Skin of body (tissue), 2 donors: ENCODE results near the gene RHCG. TPM values are rescaled to one million over a fixed set of nuclear protein-coding genes. Genes with fewer than 3 reads are reported as not detected.

Source experiments
- DNase-seq: peaks from one replicate; lab custom pipeline; 2025; lab: John Stamatoyannopoulos, UW
- total RNA-seq: library from RNA; depleted of rRNA; stranded (reverse); fragments of >200 nt; gene quantifications from one replicate; pipeline ENCODE4 v1.2.3, GENCODE V29; 2014

RHCG gene
- total RNA-seq = 13.3 TPM

DNA sequence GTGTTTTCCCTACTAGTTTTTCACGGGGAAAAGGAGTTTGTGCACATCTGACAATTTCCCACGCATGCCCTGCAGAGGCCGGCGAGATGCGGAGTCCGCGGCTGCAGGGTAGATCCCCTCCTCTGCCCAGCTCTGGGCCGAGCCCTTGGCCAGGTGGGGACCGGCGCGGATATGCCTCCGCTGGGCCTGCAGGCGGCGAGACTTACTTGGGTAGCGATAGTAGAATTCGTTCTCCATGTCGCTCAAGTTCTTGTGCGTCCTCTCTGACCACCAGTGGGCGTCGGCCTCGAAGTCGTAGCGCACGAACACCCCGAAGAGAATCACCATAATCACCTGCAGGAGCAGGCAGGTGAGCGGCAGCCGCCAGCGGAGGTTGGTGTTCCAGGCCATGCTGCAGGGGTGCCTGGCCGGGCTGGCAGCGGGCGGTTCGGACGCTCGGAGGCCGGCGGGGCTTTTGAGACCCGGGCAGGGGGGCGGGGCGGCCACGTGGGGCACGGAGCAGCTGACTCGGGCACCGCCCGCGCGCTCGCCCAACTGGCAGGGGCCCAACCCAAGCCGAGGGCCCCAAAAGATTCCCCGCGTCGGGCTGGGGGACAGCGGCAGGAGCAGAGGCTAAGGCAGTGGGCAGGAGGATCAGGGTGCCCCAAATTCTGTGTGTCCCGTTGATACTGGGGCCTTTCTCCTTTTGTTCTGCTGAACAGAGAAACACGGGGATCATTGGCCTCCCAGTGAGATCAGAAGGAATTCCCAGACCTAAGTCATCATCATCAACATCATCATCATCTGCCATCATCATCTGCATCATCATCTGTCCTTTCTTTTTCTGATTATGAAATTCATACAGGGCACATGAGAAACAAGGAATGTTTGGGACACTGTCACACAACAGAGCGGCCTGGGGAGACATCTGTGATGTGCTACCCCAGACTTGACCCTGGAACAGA, at the start of gene RHCG:
TSS of gene RHCG (minus strand) at position 429 of the 944 bp plus-strand sequence. CDS start at position 390, 39 bp downstream.
- no peak for DNase-seq

DNA sequence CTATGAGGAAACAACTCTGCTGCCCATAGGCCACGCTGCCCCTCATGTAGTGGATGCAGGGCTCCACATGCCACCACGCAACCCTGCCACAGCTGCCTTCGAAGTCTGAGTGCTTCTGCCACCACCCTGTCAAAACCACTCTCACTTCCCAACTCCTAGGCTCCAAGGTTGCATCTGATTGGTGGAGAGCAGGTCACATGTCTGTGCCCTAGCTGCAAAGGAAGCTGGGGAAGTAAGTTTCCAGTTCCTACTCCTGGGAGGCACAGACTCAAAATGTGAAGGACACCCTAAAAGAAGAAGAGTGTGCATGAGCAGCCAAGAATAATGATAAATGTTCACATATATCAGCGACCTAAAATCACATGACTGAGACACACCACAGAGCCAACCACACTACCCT, 47.0 kb upstream of the RHCG start:
- no peak for DNase-seq

DNA sequence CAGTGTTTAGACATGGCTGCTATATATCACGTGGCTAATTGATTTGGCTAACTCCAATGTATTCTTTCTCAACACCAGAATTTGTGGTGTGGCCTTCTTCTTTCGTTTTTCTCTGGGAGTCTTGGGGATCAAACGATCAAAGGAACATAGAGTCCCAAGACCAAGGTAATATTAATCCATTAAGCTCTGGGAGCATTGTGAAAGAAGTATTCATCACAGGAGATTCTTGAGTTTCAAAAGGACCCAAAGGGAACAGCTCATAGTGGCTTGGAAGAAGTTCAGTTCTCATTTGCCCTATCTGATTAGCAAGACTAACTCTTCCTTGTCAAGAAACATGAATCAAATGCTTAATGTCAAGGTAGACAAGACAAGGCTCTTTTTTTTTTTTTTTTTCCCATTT, 46.0 kb upstream of the RHCG start:
- no peak for DNase-seq

GRCh38 chr15:89539027-89539426, 42.6 kb upstream of the RHCG start:
- DNase-seq = no peak

DNA sequence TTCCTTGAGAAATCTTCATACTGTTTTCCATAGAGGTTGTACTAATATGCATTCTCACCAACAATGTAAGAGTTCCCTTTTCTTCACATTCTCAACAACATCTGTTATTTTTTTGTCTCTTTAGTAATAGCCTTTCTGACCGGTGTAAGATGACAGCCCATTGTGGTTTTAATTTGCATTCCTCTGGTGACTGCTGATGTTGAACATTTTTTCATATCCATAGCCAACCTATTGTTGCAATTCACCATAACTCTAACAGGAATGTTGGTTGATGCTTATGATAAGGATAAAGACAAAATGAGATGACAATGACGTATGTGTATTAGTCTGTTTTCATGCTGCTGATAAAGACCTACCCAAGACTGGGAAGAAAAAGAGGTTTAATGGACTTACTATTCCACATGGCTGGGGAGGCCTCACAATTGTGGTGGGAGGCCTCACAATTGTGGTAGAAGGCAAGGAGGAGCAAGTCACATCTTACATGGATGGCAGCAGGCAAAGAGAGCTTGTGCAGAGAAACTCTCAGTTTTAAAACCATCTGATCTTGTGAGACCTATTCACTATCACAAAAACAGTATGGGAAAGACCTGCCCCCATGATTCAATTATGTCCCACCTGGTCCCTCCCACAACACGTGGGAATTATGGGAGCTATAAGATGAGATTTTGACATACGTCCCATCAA, 37.6 kb upstream of the RHCG start:
- DNase-seq = no peak

- DNase-seq = no peak
These were observed 35.6 kb upstream of the RHCG start for GRCh38 chr15:89531796-89532537.

DNA sequence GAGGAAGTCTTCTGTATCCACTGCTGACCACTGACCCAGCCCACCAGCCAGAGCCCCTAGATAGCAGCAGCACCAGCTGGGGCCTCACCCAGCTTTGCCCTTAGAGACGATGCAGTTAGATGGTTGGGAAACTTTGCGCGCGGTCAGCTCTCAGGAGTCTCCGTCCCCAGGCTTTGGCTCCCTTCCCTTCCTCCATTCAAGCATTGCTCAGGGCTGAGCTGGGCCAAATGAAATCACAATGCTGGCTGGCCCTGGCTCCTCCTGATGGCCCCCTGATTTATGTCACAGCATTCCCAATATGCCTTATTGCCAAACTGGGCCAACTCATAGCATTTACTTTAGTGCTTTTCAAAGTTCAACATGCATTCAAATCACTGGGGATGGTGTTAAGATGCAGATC, 34.6 kb upstream of the RHCG start:
- no peak for DNase-seq

- no peak for DNase-seq
These were observed 32.5 kb upstream of the RHCG start for GRCh38 chr15:89528757-89529352.

DNA sequence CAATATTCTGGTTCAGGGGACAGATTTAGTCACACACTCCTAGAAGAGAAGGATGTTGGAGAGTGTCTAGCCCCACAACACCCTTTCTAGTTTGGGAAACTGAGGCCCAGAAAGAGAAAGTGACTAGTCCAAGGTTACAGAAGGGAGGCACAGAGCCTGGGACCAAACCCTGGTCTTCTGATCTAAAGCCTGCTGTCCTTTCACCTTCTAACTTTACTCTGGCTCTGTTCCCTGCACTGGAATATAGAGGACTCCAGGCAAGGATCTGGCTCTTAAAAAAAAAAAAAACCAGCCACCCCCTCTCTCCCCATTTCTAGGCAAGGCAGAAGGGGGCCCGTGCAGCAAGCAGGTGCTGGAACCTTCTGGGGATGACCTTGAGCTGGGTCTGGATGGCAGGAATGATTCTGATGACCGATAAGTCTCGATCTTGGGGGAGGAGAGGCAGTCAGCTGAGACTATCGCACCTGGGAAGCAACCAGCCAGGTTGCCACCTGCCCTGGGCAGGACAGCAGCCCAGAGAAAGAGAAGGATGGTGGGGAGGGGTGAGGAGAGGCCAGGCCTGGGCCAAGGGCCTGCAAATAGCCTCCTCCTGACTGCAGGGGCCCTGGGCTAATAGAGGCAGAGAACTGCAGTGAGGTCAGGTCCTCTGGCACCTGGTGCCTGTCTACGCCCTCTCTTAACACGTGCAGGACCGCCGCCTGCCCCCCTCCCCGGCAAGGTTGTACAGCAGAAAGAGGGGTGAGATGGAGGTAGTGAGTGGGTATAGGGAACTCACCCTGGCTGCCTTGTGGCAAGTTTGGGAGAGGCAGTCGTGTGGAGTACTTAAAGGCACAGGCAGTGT, 30.4 kb upstream of the RHCG start:
- no peak for DNase-seq

DNA sequence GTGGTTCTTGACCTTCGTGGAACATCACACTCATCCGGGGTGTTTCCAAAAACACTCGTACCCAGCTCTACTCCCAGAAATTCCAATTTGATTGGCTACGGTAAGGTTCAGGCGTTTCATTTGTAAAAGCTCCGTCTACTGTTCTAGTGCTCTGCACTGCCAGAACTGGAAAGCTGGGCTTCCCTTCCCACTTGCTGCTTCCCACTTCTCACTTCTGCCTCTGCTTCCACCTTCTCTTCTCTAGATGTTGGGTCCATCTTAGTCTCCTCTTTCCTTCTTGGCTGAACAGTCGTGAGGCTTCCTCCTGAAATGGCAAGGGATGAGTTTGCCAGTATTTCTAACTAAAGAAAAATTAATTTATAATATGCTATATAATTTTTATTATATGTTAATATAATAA, 29.8 kb upstream of the RHCG start:
- DNase-seq = no peak

DNA sequence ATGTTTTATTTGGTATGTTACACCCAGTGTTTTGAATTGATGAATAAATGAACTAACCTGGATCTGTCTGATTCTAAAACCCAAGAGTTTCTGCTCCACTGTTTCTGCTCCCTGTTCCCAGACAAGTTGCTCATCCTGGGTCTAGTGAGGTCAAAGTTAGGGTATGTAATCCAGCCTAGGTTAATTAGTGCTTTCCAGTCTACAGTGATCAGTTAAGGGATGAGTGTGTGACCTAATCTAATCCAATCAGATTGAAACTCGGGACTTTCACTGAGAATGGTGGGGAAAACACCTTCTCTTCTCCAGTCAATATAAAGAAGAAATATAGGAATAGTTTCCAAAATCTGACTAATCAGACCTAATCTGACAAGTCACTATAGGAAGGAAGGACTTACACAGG, 27.8 kb upstream of the RHCG start:
- DNase-seq = no peak

DNA sequence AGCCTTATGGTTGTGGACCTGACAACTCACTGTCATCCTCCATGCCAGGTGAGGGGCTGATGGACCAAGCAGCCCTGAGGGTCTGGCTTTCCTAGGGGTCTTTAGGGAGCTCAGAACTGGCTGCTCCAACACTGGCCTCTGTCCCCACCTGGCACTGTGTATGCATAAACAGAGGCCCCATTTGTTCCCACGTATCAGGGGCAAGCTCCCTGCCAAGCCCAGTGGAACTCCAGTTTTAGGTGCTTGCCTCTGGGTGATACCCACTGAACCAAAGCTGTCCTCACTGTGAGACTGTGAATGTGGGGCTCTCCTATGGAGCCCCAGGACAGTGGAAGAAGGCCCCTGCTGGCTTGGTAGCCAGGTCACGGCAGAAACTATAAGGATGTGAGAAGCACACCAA, 26.7 kb upstream of the RHCG start:
- DNase-seq = no peak

DNA sequence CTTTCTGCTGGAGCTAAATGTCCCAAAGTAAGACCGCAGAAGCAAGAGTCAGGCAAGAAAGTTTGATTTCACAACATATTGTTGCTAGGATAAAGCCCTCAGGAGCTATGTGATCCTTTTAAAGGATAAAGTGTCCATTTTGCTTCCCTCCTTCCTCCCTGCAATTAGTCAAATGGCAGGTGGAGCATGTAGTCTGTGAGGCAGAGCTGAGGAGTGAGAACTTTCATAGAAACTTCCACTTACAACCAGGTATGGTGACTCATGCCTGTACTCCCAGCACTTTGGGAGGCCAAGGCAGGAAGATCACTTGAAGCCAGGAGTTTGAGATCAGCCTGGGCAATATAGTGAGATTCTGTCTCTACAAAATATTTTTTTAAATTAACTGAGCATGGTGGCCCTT, 25.2 kb upstream of the RHCG start:
- no peak for DNase-seq

DNA sequence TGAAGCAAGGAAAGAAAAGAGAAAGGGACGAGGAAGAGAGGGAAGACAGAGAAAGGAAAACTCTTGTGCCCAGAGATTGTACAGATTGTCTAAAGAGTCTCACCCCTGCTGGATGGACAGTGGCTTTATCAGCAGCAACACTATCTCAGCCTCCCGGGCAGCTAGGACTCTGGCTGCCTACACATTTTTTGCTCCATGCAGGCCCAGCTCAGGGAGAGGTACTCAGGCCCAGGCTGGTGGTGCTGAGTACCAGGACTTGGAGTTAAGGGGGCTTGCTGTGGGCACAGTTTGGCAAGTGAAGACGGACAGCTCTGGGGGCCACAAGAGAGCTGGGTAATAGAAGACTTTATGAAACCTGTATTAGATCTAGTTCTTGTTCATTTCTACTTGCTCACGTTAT, 19.1 kb upstream of the RHCG start:
- DNase-seq = no peak

DNA sequence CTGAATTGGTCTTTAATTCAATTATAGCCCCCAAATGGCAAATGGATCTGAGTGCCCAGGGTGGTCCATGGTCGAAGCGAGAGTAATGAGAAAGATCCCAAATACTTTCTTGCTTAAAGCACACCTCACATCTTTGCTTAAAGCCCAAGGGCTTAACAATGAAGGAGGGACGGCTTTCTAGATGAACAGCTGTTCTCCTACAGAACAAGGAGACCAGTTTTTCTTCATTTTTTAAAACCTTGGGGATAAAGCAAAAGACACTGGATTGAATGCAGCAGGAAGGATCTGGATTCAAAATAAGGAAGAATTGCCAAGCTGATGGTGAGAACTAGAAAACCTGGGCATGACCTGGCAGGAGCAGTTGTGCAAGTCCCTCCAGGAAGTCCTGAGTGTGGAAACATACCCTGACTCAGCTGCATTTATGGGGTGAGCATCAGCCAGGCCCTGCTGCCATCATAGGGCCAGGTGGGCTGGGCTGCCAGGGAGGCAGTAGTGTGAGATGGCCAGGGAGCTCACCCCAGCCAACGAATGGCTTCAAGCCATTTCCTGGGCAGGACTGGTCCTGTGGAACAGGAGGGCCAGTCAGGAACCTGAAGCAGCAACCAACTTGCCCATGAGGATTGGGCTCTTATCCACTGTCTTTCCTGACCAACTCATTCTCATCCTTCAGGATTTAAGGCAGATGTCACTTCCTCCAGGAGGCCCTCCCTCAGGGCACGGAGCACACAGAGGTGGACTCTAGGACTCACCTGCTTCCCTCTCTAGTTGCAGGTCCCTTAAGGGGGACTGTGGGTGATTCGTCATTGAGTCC, 18.4 kb upstream of the RHCG start:
- DNase-seq = no peak

DNA sequence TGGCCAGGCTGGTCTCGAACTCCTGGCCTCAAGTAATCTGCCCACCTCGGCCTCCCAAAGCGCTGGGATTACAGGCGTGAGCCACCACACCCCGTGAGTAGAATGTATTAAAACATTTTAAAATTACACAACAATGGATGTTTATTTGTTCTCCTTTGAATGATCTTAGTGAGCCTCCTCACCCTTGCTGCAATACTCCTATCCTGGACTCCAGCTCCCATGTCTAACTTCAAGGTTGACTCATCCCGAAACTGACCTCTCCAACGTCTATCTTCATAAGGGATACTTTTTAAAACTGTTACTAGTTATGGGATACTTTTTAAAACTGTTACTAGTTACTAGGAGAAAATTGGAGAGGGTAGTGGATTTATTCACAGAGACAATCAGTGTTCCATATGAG, 17.8 kb upstream of the RHCG start:
- DNase-seq = no peak

GRCh38 chr15:89513284-89513683, 16.9 kb upstream of the RHCG start:
- DNase-seq = no peak

DNA sequence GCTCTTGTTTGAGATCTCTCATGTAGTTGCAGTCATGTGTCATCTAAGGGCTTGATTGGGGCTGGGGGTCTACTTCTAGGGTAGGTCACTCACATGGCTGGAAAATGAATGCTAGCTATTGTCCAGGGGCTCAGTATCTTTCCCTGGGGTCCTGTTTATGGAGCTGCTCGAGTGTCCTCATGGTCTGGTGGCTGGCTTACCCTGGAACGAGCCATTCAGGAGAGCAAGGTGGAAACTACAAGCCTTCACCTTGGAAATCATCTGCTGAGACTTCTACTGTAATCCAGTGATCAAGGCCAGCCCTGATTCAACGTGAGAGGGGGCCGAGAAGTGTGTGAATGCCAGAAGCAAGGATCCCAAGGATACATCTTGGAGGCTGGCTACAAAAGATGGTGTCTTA, 16.2 kb upstream of the RHCG start:
- no peak for DNase-seq

DNA sequence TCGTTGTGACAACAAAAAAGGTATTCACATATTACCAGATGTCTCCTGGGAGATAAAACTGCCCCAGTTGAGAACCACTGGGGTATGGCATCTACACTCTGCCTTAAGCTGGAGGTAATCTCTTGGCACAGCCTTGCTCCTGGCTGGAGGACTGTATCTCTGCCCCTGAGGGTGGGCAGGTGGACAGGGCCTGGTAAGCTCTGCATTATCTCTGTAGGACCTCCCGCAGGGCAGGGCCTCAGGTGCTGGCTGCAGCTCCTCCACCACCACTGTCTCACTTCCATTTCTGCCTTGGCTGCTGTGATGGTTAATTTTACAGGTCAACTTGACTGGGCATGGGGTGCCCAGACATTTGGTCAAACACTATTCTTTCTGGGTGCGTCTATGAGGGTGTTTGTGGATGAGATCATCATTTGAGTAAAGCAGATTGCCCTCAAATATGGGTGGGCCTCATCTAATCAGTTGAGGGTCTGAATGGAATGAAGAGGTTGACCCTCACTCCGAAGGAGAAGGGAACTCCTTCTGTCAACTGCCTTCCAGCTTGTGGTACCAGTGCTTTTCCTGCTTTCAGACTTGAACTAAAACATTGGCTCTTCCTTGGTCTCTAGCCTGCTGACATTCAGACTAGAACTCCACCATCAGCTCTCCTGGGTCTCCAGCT, 9.8 kb upstream of the RHCG start:
- no peak for DNase-seq
